DOHH2 (cell line): ENCODE measurements around the gene KIR3DL2.
"Not testable (repeated sequence)": the region's sequence is repeated elsewhere in the genome, so short reads cannot be mapped to it uniquely, and the experiment has no call there.

Experiments used
- H3F3A ChIP-seq: fragments of 200-600 bp; sonication (generic), shearing (Covaris generic); 2 replicates; pipeline ENCODE4 v1.6.0; 2016; ENCODE audit warnings: antibody characterized with exemption, mild to moderate bottlenecking; ENCODE audit not compliant: control insufficient read depth, insufficient read depth
- H3K27ac ChIP-seq: fragments of 200-600 bp; sonication (generic); 2 replicates; pipeline ENCODE4 v1.5.1; 2014; ENCODE audit warnings: low read depth, mild to moderate bottlenecking, low read length, moderate library complexity
- H3K27me3 ChIP-seq: fragments of 200-600 bp; sonication (generic); 2 replicates; pipeline ENCODE4 v1.6.1; 2014; ENCODE audit warnings: mild to moderate bottlenecking, low read length, mixed read lengths; ENCODE audit not compliant: control insufficient read depth
- H3K36me3 ChIP-seq: fragments of 200-600 bp; sonication (generic); 2 replicates; pipeline ENCODE4 v1.6.1; 2014; ENCODE audit warnings: mild to moderate bottlenecking, low read length, moderate library complexity, mixed read lengths; ENCODE audit not compliant: control insufficient read depth
- H3K4me1 ChIP-seq: fragments of 200-600 bp; sonication (generic); 2 replicates; pipeline ENCODE4 v1.6.1; 2014; ENCODE audit warnings: mild to moderate bottlenecking, low read length, mixed read lengths; ENCODE audit not compliant: control insufficient read depth
- H3K4me2 ChIP-seq: fragments of 200-600 bp; sonication (generic); 2 replicates; pipeline ENCODE4 v1.6.0; 2014; ENCODE audit warnings: mild to moderate bottlenecking, low read length, moderate library complexity
- H3K4me3 ChIP-seq: fragments of 200-600 bp; sonication (generic); 2 replicates; pipeline ENCODE4 v1.5.1; 2014; ENCODE audit warnings: mild to moderate bottlenecking, low read length, mixed read lengths
- H3K79me2 ChIP-seq: fragments of 200-600 bp; sonication (generic); 2 replicates; pipeline ENCODE4 v1.6.1; 2014; ENCODE audit warnings: mild to moderate bottlenecking, low read length, mixed read lengths; ENCODE audit not compliant: control insufficient read depth
- H3K9me2 ChIP-seq: fragments of 200-600 bp; sonication (generic); replicated peaks from 2 replicates; pipeline ENCODE4 v1.6.1; 2014; ENCODE audit warnings: mild to moderate bottlenecking, low read length, mixed read lengths; ENCODE audit not compliant: control insufficient read depth
- H3K9me3 ChIP-seq: fragments of 200-600 bp; sonication (generic); 2 replicates; pipeline ENCODE4 v1.6.1; 2014; ENCODE audit warnings: antibody characterized with exemption, low read length, mixed read lengths; ENCODE audit not compliant: control insufficient read depth, insufficient read depth
- H4K20me1 ChIP-seq: fragments of 200-600 bp; sonication (generic); 2 replicates; pipeline ENCODE4 v1.6.0; 2014; ENCODE audit warnings: low read depth, mild to moderate bottlenecking, antibody characterized with exemption, low read length, moderate library complexity; ENCODE audit not compliant: control insufficient read depth, insufficient read depth
- CTCF ChIP-seq: fragments of 200-600 bp; sonication (generic); IDR thresholded peaks from one replicate; pipeline ENCODE4 v1.5.1; 2014; ENCODE audit warnings: antibody characterized with exemption, mild to moderate bottlenecking, low read depth, low read length; ENCODE audit not compliant: poor library complexity, severe bottlenecking
- EZH2phosphoT487 ChIP-seq: fragments of 200-600 bp; sonication (generic); IDR thresholded peaks from 2 replicates; pipeline ENCODE4 v1.6.1; 2017; ENCODE audit warnings: borderline replicate concordance, mild to moderate bottlenecking, antibody characterized with exemption, low read length, moderate library complexity, mixed read lengths

KIR3DL2 gene

GRCh38 chr19:54896036-54896435 is 45.8 kb downstream of the KIR3DL2 start:
- Histone ChIP-seq H3F3A (no peaks in the 10 kb centered on the region), H3K9me3 (no peaks in the 10 kb centered on the region)

GRCh38 chr19:54898685-54899084 is 48.4 kb downstream of the KIR3DL2 start:
- H3K4me1 ChIP-seq, H3K4me2 ChIP-seq, H3K9me3 ChIP-seq, H3K27me3 ChIP-seq, H4K20me1 ChIP-seq, H3K9me2 ChIP-seq, H3F3A ChIP-seq, H3K4me3 ChIP-seq, H3K27ac ChIP-seq, H3K36me3 ChIP-seq, H3K79me2 ChIP-seq: not testable (repeated sequence)

More at GRCh38 chr19:54896036-54896435, 45.8 kb downstream of the KIR3DL2 start:
- no peak overlapping the region for H3K27ac ChIP-seq
- no peaks in the 10 kb centered on the region for H3K79me2 ChIP-seq
- no peaks in the 10 kb centered on the region for H3K4me1 ChIP-seq
- H3K27me3 ChIP-seq, result no peaks in the 10 kb centered on the region
- H3K9me2 ChIP-seq, result no peaks in the 10 kb centered on the region
- no peak for TF ChIP-seq CTCF
- no peak for TF ChIP-seq EZH2phosphoT487
- no peaks in the 10 kb centered on the region for H4K20me1 ChIP-seq
- no peak overlapping the region for H3K4me2 ChIP-seq
- H3K36me3 ChIP-seq, result no peaks in the 10 kb centered on the region
- no peak overlapping the region for H3K4me3 ChIP-seq

GRCh38 chr19:54899646-54900045 is 49.4 kb downstream of the KIR3DL2 start:
- H3K36me3 ChIP-seq, H3K4me3 ChIP-seq, H3K9me2 ChIP-seq, H3K27me3 ChIP-seq, H3K4me2 ChIP-seq, H3K79me2 ChIP-seq, H3K9me3 ChIP-seq, H3F3A ChIP-seq, H4K20me1 ChIP-seq, H3K27ac ChIP-seq, H3K4me1 ChIP-seq: not testable (repeated sequence)

- not testable (repeated sequence) for H3K4me1 ChIP-seq, H3K79me2 ChIP-seq, H3K4me2 ChIP-seq, H3K36me3 ChIP-seq, H3K9me2 ChIP-seq, H3K27ac ChIP-seq, H4K20me1 ChIP-seq, H3K27me3 ChIP-seq, H3K4me3 ChIP-seq, H3F3A ChIP-seq, H3K9me3 ChIP-seq
Measured at GRCh38 chr19:54901153-54901552, 50.9 kb downstream of the KIR3DL2 start.

GRCh38 chr19:54902061-54902460 is 51.8 kb downstream of the KIR3DL2 start:
- Histone ChIP-seq H3F3A (no peaks in the 10 kb centered on the region), H3K79me2 (no peaks in the 10 kb centered on the region), H3K4me1 (no peaks in the 10 kb centered on the region; the same call in 1 of the 2 replicates), H3K27me3 (peaks cover 14% of the 10 kb centered on the region; the same call in 1 of the 2 replicates), H3K9me2 (no peaks in the 10 kb centered on the region), H3K9me3 (no peaks in the 10 kb centered on the region), H3K27ac (no peak overlapping the region), H4K20me1 (no peaks in the 10 kb centered on the region), H3K4me2 (no peak overlapping the region), H3K36me3 (no peaks in the 10 kb centered on the region), H3K4me3 (no peak overlapping the region)
- TF ChIP-seq EZH2phosphoT487, result no peak
- no peak for TF ChIP-seq CTCF
